HG03045 (cell line): ENCODE measurements around the gene ALDH1L1.

Experiments
- ATAC-seq: cut with Tn5 transposase; IDR thresholded peaks from one replicate; pipeline ENCODE4 v1.9.1; 2021; ENCODE audit warnings: mild to moderate bottlenecking, moderate library complexity; ENCODE audit not compliant: unreplicated experiment

The ALDH1L1 gene

GRCh38 chr3:126180477-126181397, at the start of gene ALDH1L1:
Gene ALDH1L1, minus strand, starts transcription at chr3:126180586. Its CDS starts 19,607 bp downstream, at chr3:126160979.
- no peak for ATAC-seq

- no peak for ATAC-seq
Measured at GRCh38 chr3:126226374-126226773, 46.0 kb upstream of the ALDH1L1 start.

- no peak for ATAC-seq
Measured at GRCh38 chr3:126216416-126216815, 36.0 kb upstream of the ALDH1L1 start.

- no peak for ATAC-seq
Measured at GRCh38 chr3:126213379-126214028, 33.1 kb upstream of the ALDH1L1 start.

- ATAC-seq = no peak
Measured at GRCh38 chr3:126212620-126213378, 32.4 kb upstream of the ALDH1L1 start.

- no peak for ATAC-seq
Measured at GRCh38 chr3:126212250-126212619, 31.8 kb upstream of the ALDH1L1 start.

GRCh38 chr3:126211569-126211968, 31.2 kb upstream of the ALDH1L1 start:
- no peak for ATAC-seq

- ATAC-seq = no peak
Measured at GRCh38 chr3:126210606-126211005, 30.2 kb upstream of the ALDH1L1 start.

- no peak for ATAC-seq
Measured at GRCh38 chr3:126209741-126210140, 29.4 kb upstream of the ALDH1L1 start.

- no peak for ATAC-seq
Measured at GRCh38 chr3:126208606-126209256, 28.3 kb upstream of the ALDH1L1 start.

- ATAC-seq = no peak
Measured at GRCh38 chr3:126208182-126208581, 27.8 kb upstream of the ALDH1L1 start.

- no peak for ATAC-seq
Measured at GRCh38 chr3:126207166-126207565, 26.8 kb upstream of the ALDH1L1 start.

GRCh38 chr3:126205717-126206655, 25.6 kb upstream of the ALDH1L1 start:
- ATAC-seq = no peak

GRCh38 chr3:126202680-126203079, 22.3 kb upstream of the ALDH1L1 start:
- ATAC-seq = no peak

GRCh38 chr3:126202276-126202675, 21.9 kb upstream of the ALDH1L1 start:
- no peak for ATAC-seq

- ATAC-seq = no peak
Measured at GRCh38 chr3:126201168-126201567, 20.8 kb upstream of the ALDH1L1 start.

- ATAC-seq = no peak
Measured at GRCh38 chr3:126200534-126200933, 20.1 kb upstream of the ALDH1L1 start.

- ATAC-seq = no peak
Measured at GRCh38 chr3:126199256-126199655, 18.9 kb upstream of the ALDH1L1 start.

GRCh38 chr3:126197854-126198584, 17.6 kb upstream of the ALDH1L1 start:
- no peak for ATAC-seq
